Measurements from ENCODE around the gene PTGES2. TPM values are rescaled to one million over a fixed set of nuclear protein-coding genes. Genes with fewer than 3 reads are reported as not detected.
A peak's percentile ranks its signal among the peaks of the same experiment; 100 is the strongest.

PTGES2 gene
- total and polyA plus RNA-seq, 2 of the 13 experiments (the other 11 are each of a cell fraction or from before 2014, with no cell fraction given), result 63.7 to 79.8 TPM

DNA sequence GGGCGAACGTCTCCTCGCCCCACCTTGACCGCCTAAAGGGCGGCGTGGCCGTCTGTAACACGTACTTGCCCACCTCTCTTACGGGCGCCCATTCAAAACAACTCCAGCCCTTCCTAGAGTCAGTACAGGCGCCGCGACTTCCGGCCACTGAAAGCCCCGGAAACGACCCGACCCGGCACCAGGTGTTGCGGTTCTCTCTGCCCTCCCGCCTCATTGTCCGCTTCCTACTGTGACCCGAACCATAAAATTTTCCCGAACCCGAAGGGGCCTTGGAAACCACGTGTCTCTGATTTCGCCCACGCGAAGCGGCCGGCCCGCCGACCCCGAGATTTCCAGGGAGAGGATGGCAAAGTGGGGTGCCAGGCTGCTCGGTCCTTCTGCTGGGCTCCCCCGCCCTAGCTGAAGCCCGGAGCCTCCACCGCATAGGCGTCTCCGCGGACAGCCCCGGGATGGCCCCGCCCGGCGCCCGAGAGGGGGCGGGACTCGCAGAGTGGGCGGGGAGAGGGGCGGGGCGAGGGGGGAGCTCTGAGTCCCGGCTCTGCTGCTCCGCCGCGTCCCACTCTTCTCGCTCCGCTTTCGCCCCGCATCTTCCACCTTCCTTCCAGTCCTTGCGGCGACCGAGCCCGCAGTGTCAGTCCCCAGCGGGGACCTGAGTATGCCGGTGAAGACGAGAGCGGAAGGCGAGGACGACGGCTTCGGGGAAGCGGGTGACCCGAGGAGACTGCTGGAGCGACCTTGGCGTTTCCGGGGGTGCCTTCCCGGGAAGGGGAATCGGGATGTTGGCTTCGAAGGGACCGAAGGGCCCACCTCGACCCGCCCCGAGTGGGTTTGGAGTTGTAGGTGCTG is 684 bp upstream of the PTGES2 start (continued):
- TF ChIP-seq, protein P1, sequence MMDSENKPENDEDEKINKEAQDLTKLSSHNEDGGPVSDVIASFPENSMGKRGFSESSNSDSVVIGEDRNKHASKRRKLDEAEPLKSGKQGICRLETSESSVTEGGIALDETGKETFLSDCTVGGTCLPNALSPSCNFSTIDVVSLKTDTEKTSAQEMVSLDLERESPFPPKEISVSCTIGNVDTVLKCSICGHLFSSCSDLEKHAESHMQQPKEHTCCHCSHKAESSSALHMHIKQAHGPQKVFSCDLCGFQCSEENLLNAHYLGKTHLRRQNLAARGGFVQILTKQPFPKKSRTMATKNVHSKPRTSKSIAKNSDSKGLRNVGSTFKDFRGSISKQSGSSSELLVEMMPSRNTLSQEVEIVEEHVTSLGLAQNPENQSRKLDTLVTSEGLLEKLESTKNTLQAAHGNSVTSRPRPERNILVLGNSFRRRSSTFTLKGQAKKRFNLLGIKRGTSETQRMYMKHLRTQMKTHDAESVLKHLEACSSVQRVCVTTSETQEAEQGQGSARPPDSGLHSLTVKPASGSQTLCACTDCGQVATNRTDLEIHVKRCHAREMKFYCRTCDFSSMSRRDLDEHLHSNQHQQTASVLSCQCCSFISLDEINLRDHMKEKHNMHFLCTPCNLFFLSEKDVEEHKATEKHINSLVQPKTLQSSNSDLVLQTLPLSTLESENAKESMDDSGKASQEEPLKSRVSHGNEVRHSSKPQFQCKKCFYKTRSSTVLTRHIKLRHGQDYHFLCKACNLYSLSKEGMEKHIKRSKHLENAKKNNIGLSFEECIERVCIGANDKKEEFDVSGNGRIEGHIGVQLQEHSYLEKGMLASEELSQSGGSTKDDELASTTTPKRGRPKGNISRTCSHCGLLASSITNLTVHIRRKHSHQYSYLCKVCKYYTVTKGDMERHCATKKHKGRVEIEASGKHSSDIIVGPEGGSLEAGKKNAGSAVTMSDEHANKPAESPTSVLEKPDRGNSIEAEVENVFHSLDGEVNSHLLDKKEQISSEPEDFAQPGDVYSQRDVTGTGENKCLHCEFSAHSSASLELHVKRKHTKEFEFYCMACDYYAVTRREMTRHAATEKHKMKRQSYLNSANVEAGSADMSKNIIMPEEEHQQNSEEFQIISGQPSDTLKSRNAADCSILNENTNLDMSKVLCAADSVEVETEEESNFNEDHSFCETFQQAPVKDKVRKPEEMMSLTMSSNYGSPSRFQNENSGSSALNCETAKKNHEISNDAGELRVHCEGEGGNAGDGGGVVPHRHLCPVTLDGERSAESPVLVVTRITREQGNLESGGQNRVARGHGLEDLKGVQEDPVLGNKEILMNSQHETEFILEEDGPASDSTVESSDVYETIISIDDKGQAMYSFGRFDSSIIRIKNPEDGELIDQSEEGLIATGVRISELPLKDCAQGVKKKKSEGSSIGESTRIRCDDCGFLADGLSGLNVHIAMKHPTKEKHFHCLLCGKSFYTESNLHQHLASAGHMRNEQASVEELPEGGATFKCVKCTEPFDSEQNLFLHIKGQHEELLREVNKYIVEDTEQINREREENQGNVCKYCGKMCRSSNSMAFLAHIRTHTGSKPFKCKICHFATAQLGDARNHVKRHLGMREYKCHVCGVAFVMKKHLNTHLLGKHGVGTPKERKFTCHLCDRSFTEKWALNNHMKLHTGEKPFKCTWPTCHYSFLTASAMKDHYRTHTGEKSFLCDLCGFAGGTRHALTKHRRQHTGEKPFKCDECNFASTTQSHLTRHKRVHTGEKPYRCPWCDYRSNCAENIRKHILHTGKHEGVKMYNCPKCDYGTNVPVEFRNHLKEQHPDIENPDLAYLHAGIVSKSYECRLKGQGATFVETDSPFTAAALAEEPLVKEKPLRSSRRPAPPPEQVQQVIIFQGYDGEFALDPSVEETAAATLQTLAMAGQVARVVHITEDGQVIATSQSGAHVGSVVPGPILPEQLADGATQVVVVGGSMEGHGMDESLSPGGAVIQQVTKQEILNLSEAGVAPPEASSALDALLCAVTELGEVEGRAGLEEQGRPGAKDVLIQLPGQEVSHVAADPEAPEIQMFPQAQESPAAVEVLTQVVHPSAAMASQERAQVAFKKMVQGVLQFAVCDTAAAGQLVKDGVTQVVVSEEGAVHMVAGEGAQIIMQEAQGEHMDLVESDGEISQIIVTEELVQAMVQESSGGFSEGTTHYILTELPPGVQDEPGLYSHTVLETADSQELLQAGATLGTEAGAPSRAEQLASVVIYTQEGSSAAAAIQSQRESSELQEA (CRISPR knock-in tag; IDR thresholded peaks at IDR 0.05; ENCODE audit: not compliant biosample characterization), result peak; percentile 7
- TF ChIP-seq, protein P2, sequence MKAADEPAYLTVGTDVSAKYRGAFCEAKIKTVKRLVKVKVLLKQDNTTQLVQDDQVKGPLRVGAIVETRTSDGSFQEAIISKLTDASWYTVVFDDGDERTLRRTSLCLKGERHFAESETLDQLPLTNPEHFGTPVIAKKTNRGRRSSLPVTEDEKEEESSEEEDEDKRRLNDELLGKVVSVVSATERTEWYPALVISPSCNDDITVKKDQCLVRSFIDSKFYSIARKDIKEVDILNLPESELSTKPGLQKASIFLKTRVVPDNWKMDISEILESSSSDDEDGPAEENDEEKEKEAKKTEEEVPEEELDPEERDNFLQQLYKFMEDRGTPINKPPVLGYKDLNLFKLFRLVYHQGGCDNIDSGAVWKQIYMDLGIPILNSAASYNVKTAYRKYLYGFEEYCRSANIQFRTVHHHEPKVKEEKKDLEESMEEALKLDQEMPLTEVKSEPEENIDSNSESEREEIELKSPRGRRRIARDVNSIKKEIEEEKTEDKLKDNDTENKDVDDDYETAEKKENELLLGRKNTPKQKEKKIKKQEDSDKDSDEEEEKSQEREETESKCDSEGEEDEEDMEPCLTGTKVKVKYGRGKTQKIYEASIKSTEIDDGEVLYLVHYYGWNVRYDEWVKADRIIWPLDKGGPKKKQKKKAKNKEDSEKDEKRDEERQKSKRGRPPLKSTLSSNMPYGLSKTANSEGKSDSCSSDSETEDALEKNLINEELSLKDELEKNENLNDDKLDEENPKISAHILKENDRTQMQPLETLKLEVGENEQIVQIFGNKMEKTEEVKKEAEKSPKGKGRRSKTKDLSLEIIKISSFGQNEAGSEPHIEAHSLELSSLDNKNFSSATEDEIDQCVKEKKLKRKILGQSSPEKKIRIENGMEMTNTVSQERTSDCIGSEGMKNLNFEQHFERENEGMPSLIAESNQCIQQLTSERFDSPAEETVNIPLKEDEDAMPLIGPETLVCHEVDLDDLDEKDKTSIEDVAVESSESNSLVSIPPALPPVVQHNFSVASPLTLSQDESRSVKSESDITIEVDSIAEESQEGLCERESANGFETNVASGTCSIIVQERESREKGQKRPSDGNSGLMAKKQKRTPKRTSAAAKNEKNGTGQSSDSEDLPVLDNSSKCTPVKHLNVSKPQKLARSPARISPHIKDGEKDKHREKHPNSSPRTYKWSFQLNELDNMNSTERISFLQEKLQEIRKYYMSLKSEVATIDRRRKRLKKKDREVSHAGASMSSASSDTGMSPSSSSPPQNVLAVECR (CRISPR knock-in tag; IDR thresholded peaks at IDR 0.05; ENCODE audit: borderline replicate concordance), result no peak; the same call in 1 of the 2 replicates
- TF ChIP-seq, protein P3, sequence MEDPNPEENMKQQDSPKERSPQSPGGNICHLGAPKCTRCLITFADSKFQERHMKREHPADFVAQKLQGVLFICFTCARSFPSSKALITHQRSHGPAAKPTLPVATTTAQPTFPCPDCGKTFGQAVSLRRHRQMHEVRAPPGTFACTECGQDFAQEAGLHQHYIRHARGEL (CRISPR knock-in tag; IDR thresholded peaks at IDR 0.05), result peak; percentile 84; the same call in 1 of the 2 replicates
- TF ChIP-seq NR2F1 (CRISPR knock-in tag; IDR thresholded peaks at IDR 0.05), result no peak
- peak; percentile 57 for TF ChIP-seq PHF21A (CRISPR knock-in tag; IDR thresholded peaks at IDR 0.05)
- TF ChIP-seq, protein P4, sequence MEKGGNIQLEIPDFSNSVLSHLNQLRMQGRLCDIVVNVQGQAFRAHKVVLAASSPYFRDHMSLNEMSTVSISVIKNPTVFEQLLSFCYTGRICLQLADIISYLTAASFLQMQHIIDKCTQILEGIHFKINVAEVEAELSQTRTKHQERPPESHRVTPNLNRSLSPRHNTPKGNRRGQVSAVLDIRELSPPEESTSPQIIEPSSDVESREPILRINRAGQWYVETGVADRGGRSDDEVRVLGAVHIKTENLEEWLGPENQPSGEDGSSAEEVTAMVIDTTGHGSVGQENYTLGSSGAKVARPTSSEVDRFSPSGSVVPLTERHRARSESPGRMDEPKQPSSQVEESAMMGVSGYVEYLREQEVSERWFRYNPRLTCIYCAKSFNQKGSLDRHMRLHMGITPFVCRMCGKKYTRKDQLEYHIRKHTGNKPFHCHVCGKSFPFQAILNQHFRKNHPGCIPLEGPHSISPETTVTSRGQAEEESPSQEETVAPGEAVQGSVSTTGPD (CRISPR knock-in tag; IDR thresholded peaks at IDR 0.05), result no peak
- TF ChIP-seq, protein P5, sequence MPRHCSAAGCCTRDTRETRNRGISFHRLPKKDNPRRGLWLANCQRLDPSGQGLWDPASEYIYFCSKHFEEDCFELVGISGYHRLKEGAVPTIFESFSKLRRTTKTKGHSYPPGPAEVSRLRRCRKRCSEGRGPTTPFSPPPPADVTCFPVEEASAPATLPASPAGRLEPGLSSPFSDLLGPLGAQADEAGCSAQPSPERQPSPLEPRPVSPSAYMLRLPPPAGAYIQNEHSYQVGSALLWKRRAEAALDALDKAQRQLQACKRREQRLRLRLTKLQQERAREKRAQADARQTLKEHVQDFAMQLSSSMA (CRISPR knock-in tag; IDR thresholded peaks at IDR 0.05), result no peak; the same call in 1 of the 2 replicates
- no peak for TF ChIP-seq SP2 (CRISPR knock-in tag; IDR thresholded peaks at IDR 0.05)
- no peak for TF ChIP-seq JDP2 (CRISPR knock-in tag; IDR thresholded peaks at IDR 0.05; ENCODE audit: borderline replicate concordance)
- no peak for TF ChIP-seq RFX5 (IDR thresholded peaks at IDR 0.05; ENCODE audit: low read depth, low read length)
